Measurements from ENCODE around the gene ADORA2A.

ADORA2A gene

DNA sequence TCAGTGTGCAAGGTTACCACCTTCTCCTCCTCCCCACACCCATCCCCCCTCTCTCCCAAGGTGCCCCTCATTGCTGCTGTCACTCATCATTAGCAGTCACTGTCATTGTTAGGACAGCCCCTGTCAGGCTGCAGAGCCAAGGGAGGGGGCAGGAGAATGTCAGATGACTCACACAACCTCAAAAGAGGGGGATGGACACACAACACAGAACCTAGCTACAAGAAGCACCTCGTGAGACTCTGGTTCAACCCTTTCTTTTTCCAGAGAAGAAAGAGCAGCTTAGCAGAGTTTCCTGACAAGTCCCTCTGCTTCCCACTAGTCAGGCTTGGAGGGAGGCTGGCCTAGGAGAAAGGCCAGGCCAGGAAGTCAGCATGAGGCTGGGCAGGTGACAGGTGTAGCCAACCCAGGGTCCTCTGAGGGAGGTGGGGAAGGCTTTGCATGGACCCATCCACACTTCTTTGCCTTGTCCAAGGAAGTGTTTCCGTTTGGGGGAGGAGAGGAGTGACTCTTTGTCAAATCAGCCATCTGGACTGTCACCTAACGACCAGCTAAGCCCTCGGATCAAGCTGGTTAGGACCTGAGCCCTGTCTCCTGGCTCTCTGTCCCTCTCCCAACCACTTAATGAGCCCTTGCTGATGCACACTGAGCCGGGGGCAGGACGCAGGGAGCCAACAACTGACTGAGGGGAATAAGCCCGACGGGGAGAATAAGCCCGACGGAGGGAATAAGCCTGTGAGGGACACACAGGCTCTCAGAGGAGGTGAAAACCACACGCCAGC, 18.3 kb downstream of the ADORA2A start:
- DNase-seq (ENCODE audit: low read depth in 2 of 2): no peak
- TF ChIP-seq, protein P1, sequence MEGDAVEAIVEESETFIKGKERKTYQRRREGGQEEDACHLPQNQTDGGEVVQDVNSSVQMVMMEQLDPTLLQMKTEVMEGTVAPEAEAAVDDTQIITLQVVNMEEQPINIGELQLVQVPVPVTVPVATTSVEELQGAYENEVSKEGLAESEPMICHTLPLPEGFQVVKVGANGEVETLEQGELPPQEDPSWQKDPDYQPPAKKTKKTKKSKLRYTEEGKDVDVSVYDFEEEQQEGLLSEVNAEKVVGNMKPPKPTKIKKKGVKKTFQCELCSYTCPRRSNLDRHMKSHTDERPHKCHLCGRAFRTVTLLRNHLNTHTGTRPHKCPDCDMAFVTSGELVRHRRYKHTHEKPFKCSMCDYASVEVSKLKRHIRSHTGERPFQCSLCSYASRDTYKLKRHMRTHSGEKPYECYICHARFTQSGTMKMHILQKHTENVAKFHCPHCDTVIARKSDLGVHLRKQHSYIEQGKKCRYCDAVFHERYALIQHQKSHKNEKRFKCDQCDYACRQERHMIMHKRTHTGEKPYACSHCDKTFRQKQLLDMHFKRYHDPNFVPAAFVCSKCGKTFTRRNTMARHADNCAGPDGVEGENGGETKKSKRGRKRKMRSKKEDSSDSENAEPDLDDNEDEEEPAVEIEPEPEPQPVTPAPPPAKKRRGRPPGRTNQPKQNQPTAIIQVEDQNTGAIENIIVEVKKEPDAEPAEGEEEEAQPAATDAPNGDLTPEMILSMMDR (IDR thresholded peaks at IDR 0.05; ENCODE audit: low read depth, low read length): no peak
- H3K4me3 ChIP-seq (replicated peaks in 1 of 2; ENCODE audit: low read depth in 2 of 2, low read length in 2 of 2): no peak overlapping the region

DNA sequence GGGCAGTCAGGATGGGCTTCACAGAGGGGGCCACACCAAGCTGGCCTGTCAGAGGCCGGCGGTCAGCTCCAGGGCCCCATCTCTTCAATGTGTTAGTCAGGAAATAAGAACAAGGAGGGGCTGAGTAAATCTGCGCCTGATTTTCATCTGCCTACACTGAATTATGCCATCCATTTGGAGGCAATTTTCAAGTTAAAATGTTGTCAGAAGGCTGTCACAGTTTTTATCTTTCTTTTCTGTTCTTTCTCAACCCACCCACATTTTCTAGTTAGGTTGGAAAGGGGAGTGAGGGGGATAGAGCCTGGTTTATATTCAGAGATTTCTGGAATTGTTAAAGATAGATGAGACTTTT, 18.8 kb downstream of the ADORA2A start:
- DNase-seq (ENCODE audit: low read depth in 2 of 2): no peak
- H3K4me3 ChIP-seq (replicated peaks in 1 of 2; ENCODE audit: low read depth in 2 of 2, low read length in 2 of 2): no peak overlapping the region
- TF ChIP-seq, protein P1 (IDR thresholded peaks at IDR 0.05; ENCODE audit: low read depth, low read length): no peak

DNA sequence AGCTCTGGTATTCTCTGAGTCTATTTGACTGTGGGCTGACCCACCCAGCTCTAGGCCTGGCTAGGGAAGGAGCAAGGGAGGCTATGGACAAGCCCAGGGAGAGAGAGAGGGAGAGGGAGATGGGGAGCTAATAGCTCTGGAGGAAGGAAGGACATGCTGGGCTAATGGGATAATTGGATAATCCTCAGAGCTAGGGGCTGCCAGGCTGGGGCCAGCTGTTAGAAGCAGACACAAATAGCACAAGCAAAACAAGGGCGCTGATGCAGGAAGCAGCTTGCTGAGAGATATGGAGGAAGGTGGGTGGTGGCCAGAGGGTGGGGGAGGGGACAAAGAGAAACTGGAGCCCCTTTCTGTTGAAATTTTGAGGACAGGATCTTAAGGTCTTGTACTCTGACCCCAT, 23.2 kb downstream of the ADORA2A start:
- H3K4me3 ChIP-seq (replicated peaks in 1 of 2; ENCODE audit: low read depth in 2 of 2, low read length in 2 of 2): no peak overlapping the region
- no peak for DNase-seq (ENCODE audit: low read depth in 2 of 2)
- TF ChIP-seq, protein P1 (IDR thresholded peaks at IDR 0.05; ENCODE audit: low read depth, low read length): no peak

DNA sequence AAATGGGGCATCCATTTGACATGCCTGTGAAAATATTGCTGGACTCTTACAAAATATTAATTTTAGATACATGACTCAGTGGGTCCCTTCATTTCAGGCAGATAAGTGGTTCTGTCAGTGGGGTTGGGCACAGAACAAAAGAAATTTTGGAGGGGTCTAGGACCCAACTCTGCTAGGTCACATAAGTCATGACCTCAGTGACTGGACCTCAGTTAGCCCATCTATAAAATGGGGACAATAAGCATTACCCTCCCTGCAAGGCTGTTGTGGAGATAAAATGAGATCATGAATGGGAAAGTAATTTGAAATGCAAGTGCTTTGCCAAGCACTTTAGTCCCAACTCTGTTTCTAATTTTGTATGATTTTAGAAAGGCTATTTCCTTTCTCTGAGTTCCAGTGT, 23.8 kb downstream of the ADORA2A start:
- no peak for DNase-seq (ENCODE audit: low read depth in 2 of 2)
- TF ChIP-seq, protein P1 (IDR thresholded peaks at IDR 0.05; ENCODE audit: low read depth, low read length): no peak
- no peak overlapping the region for H3K4me3 ChIP-seq (replicated peaks in 1 of 2; ENCODE audit: low read depth in 2 of 2, low read length in 2 of 2)

DNA sequence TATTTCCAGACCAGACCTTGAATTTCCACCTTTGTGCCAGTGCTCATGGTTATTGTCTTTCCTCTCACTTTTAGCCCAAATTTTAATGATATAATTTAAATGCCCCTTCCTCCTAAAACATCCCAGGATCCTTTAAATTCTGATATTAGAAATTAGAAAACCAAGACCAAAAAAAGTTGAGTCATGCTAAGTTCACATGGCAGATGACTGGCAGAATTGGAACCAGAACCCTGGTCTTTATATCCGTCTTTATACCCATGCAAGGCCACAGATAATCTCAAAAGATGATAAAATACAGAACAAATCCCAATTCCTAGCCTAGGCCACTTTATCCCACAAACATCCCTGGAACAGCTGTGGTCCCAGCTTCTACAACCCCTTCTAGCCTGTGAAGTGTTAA, 26.5 kb downstream of the ADORA2A start:
- no peak for DNase-seq (ENCODE audit: low read depth in 2 of 2)
- H3K4me3 ChIP-seq (replicated peaks in 1 of 2; ENCODE audit: low read depth in 2 of 2, low read length in 2 of 2): no peak overlapping the region
- TF ChIP-seq, protein P1 (IDR thresholded peaks at IDR 0.05; ENCODE audit: low read depth, low read length): no peak

DNA sequence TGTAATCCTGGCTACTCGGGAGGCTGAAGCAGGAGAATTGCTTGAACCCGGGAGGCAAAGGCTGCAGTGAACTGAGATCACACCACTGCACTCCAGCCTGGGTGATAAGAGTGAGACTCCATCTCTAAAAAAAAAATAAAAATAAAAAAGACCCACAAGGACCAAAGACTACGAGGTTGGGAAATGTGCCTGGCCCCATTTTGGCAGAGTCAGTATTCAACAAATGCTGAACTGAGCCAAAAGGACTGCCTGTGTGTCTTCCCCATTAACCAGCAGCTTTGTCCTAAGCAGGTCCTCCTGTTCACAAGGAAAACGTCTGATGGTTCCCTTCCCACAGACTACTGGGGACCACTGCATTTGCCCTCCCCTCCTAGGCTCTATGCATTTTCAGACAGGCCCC, 27.6 kb downstream of the ADORA2A start:
- H3K4me3 ChIP-seq (replicated peaks in 1 of 2; ENCODE audit: low read depth in 2 of 2, low read length in 2 of 2): no peak overlapping the region
- no peak for DNase-seq (ENCODE audit: low read depth in 2 of 2)
- TF ChIP-seq, protein P1 (IDR thresholded peaks at IDR 0.05; ENCODE audit: low read depth, low read length): no peak
